Mucosa of gallbladder (tissue), 1 donor: ENCODE results near the gene TMEM151A. TPM values are rescaled to one million over a fixed set of nuclear protein-coding genes. Genes with fewer than 3 reads are reported as not detected.
"Not testable (repeated sequence)": the region's sequence is repeated elsewhere in the genome, so short reads cannot be mapped to it uniquely, and the experiment has no call there.

Source experiments
- DNase-seq: peaks from one replicate; pipeline ENCODE4 v3.0.0-alpha.2; 2020; ENCODE audit warnings: low spot score
- total RNA-seq: library from RNA; stranded (reverse); gene quantifications from one replicate; pipeline ENCODE4 v1.2.1, GENCODE V29; 2021
- donor health status: DM: no; HTN: no; CAD: no.

TMEM151A gene
- total RNA-seq, 1 donor from 2014 or later: 61.6 TPM

DNA sequence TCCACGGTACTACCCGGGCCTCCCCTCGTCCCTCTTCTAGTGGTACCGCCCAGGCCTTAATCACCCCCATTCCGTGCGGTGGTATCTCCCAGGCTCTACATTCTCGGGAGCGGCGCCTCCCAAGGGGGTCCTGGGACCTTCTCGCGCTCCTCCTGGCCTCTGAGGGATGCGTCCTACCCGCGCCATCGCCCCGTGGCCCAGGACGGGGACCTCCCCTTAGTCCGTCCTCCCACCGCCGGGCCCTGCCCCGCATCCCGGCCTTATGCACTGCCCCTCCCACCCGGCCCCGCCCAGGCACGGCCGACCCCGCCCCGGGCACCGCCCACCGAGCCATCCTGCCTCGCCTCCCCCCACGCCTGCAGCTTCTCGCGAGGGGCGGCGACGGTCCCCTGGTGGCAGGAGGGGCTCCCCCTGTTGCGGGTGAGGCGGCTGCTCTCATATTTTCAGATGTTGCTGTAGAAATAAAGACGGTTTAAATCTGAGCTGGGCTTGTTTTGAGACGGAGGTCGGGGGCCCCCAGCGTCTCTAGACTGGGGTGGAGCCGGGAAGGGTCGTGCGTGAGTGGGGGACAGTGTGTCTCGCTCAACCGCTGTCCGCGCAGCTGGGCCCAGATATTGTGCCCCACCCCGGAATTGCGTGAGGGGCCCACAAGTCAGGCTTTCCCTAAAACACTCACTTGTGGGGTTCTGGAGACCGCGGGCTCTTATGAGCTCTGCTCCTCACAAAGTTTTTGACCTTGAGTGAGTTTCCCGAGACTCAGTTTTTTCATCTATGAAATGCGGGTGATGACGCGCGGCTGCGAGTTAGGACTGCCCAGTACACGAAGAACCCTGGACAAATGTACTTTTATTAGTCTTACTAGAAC is 24.1 kb upstream of the TMEM151A start:
- peak; percentile 88 for DNase-seq

DNA sequence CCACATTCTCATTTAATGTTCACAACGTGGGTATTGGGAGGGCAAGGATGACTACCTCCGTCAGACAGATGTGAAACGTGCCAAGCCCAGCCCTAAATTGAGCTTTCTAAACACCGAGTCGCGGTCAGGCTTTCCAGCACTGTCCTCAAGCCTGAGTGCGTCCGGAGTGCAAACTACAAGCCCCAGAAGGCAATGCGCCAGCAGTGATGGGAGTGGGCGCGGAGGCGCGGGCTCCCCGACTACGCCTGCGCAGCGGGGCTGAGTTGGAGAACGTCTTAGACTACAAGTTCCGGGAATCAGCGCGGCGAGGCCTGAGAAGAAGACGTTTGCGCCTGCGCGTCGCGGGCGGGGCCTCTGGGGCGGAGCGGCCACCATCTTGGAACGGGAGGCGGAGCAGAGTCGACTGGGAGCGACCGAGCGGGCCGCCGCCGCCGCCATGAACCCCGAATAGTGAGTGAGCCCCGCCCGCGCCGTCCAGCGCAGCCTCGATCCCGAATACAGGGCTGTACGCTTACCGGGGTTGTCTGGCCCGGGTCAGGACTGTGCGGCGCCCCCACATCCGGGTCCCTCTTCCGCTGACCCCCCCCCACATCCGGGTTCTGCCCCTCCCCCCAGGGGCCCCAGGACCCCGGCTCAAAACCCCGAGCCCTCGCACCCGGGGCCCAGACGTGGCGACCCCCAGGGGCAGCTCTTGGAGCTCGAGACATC is 23.3 kb upstream of the TMEM151A start, which contains the start of gene RAB1B:
TSS of gene RAB1B (plus strand) at position 396 of the 708 bp plus-strand sequence. CDS start at position 437, 41 bp downstream.
- DNase-seq: peak; percentile 100

DNA sequence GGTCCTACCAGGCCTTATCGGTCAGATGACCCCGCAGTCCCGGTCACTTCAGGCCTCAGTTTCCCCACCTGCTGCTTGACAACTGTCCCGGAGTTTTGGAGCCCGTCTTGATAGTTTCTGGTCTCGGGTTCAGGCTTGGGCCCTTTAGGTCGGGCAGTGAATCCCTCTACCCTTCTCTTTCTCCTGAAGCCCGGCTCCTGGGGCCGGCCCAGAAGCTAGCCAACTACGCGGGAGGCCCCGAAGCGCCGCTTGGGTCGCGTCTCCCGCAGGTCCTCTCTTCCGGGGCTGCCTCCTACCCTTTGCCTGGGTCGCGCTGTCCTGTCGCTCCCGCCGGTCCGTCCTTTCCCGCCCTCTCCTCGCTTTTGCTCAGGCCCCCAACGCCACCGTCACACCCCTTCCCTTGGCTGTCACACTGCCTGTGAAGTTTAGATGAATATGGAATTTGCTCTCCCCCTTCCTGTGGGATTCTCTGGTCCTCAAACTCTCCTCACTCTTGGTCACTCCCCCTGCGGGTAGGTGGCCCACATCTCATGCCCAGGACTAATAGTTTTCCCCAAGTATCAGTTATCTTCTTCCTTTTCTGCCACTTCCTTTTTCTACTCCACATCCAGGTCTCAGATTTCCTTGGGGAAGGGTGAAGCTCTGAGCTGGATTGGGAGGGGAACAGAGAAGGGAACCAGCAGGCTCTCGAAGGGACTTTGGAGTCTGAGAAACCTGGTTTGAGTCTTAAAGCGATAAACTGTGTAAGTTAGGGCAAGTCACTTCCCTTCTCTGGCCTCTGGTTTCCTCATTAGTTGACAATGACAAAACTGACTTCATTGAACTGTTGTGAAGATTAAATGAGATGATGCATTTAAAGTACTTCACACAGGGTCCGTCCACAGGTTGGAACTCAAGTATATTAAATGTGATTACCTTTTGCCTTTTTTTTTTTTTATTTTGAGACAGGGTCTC is 22.5 kb upstream of the TMEM151A start:
- no peak for DNase-seq

DNA sequence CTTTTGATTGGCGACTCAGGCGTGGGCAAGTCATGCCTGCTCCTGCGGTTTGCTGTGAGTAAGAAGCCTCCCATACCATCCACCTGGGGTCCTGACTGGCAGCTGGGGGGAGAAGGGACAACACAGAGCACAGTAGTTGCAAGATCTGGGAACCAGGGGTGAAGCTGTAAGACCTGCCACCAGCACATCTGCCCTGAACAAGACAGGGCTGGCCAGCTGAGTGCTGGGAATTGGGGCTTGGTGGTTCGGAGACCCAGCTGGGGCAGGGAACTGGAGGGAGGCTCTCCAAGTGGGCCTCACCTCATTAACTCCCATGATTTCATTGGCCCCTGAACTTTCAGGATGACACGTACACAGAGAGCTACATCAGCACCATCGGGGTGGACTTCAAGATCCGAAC is 19.9 kb upstream of the TMEM151A start:
- DNase-seq: no peak

DNA sequence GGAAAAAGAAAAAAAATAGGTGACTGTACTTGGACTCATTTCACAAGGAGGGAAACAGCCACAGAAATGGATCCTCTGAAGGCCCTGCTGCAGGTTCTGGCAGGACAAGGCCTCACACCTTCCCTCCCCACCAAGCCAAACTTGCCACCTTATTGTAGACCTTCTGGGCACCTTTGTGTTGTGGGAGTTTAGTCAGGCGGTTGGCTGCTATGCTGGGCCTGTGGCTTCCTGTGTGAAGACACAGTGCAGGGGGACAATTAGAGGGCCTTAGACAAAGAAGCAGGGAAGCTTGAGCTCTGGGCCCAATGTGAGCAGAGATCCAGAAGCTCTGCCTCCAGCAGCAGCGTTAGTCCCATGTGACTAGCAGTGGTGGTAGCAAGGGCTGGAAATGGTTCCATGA is 19.1 kb upstream of the TMEM151A start:
- no peak for DNase-seq

DNA sequence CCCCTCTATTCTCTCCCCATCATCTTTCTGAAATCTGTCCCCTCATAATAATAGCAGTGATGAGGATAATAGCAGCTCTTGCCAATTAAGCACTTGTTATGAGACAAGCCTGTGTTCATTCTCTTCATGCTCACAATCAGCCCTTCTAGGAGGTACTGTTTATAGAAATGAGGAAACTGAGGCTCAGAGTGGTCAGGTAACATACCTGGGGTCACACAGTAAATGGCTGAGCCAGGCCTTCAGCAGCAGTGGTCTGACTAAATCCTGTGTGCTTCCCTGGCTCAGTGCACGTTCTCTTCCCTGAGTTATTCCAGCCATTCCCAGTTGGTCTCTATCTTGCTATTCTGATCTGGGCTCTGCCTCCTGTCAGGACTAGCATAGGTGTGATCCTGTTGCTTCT is 17.5 kb upstream of the TMEM151A start:
- DNase-seq: no peak

DNA sequence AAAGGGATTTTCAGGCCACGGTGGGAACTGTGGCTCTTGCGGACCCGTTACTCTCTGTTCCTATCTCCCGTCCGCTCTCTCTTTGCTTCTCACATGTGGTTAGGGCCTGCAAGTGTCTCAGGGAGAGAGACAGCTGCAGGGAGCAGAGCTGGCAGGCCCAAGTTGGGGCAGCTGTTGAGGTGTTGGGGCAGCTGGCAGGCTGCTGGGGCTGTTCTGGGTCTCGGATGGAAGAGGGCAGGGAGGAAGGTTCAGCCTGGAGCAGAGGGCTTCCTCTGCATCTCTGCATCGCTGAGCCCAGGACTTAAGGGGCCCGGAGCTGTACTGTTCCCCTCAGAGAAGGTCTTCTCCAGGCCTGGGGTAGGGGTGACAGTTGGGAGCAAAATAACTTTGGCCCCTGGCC is 16.3 kb upstream of the TMEM151A start:
- DNase-seq: no peak

DNA sequence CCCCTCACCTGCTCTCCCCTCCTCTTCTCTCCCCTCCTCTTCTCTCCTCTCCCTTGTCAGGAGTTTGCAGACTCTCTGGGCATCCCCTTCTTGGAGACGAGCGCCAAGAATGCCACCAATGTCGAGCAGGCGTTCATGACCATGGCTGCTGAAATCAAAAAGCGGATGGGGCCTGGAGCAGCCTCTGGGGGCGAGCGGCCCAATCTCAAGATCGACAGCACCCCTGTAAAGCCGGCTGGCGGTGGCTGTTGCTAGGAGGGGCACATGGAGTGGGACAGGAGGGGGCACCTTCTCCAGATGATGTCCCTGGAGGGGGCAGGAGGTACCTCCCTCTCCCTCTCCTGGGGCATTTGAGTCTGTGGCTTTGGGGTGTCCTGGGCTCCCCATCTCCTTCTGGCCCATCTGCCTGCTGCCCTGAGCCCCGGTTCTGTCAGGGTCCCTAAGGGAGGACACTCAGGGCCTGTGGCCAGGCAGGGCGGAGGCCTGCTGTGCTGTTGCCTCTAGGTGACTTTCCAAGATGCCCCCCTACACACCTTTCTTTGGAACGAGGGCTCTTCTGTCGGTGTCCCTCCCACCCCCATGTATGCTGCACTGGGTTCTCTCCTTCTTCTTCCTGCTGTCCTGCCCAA is 15.6 kb upstream of the TMEM151A start:
- no peak for DNase-seq

DNA sequence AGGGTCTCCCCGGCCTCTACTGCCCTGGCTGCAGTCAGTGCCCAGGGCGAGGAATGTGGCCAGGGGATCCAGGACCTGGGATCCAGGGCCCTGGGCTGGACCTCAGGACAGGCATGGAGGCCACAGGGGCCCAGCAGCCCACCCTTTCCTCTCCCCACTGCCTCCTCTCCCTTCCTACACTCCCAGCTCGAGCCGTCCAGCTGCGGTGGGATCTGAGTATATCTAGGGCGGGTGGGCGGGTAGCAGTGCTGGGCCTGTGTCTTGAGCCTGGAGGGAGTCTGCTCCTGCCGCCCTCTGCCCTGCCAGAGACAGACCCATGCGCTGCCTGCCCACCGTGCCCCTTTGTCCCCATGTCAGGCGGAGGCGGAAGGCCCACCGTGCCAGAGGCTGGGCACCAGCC is 15.1 kb upstream of the TMEM151A start:
- not testable (repeated sequence) for DNase-seq

DNA sequence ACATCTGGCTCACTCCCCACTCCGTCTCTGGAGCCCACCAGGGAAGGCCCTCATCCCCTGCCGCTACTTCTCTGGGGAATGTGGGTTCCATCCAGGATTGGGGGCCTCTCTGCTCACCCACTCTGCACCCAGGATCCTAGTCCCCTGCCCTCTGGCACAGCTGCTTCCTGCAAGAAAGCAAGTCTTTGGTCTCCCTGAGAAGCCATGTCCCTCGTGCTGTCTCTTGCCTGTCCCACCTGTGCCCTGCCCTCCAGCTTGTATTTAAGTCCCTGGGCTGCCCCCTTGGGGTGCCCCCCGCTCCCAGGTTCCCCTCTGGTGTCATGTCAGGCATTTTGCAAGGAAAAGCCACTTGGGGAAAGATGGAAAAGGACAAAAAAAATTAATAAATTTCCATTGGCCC is 14.6 kb upstream of the TMEM151A start:
- not testable (repeated sequence) for DNase-seq

DNA sequence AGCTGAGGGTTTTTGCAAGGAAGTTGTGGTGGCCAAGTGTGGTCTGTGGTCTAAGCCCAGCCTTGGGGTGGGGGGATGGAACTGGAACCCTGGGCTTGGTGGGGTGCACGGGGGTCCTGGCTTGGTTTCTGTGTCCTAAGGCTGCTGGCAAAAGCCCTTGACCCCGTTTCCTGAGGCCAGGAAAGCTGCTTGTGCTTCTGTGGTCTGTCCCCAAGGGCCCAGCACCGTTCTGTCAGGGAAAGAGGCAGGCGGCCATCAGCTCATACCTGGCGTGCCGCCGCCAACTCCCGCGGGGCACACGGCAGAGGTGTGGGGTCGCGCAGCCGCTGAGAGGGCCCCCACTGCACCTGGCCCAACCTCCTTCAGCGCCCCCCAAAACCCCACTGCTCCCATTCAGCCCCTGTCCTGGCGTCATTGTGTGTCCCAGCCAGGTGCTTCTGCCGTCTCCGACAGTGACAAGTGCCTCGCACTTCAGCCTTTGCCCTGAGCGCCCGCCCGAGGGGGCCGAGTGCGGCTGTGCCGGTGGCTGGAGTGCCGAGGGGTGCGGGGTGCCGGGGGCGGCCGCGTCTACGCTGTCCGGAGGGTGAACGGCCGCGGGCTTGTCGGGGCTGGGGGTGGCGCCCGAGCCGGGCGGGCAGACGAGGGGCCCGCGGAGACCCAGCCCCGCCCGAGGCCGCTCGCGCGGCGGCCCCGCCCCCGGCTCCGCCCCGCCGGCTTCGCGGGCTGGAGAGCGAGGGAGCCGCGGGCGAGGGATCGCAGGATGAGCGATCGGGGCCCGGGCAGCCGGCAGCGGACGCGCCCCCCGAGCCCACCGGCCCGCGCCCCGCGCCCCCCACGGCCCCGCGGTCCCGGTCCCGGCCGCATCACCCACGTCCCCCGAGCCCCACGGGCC is 14.0 kb upstream of the TMEM151A start, which contains the start of gene CNIH2:
TSS of gene CNIH2 (plus strand) at position 705 of the 892 bp plus-strand sequence. CDS start 282 bp downstream, outside the sequence.
- DNase-seq: no peak

DNA sequence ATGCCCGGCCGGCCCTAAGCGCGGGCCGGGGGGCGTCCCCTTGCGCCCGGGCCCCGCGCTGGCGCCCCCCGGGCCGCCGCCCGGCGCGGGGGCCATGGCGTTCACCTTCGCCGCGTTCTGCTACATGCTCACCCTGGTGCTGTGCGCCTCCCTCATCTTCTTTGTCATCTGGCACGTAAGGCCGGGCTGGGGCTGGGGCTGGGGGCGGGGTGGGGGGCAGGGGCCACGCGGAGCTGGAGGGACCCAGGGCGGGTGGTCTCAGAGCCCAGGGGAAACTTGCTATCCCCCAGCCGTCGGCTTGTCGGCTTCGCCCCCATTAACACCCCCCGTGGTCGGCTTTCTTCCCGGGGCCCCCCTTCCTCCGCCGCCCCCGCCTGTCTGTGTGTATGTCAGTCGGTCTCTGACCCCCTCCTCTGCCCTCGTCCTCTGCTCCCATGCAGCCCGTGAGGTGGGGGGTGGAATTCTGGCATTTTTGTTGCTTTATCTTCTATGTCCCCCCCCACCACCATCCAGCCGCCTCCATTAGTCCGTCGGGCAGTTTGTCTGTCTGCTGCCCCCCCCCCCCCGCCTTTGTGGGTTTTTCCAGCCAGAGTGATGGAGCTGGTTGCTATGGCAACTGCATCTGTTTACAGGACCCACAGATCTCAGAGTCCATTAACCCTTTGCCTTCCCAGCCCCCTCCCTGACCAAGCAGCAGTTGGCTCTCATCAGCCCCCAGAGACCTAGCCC is 13.2 kb upstream of the TMEM151A start:
- DNase-seq: no peak

DNA sequence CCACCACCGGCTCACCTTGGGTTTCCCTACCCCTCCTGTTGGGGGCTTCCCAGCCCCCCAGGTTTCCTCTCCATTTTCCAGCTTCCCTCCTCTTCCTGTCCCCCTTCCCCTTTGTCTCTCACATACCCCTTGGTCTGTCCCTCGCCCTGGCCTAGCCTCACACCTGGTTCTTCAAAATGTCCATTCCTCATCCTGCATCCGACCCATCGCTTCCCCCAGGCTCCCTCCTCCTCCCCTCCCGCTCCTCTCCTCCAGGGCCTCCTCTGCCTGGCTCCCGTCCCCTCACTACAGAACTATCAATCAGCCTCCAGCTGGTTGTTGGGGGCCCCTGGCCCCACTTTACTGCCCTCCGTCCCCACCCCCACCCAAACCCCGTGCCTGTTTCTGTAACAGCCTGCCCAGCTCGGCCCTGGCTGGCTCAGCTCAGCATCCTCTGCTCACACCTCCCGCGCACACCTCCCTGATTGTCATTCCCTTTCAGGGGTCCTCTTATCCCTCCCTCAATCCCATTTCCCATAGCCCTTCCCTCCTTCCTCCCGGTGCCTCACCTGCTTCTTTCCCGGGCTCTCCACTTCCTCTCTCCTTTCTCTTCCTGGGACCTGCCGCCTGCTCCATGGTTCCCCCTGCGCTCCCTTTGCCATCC is 12.5 kb upstream of the TMEM151A start:
- no peak for DNase-seq

DNA sequence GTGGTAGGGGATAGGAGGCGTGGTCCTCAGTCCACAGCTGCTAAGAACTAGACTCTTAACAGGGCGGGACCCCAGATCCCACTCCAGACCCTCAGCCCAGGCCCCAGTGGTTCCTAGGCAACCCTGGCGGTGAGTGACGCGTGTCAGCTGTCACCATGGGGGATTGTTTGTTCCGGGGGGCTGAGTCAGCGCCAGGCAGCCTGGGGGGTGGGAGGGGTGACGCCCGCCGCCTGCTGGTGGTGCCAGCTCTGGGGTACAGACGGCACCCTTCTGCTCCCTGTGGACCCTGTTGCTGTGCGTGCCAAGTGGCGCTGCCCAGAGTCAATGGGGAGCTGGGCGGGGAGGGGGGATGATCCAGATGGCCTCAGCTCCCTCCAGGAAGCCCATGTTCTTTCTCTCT is 11.3 kb upstream of the TMEM151A start:
- DNase-seq: no peak

DNA sequence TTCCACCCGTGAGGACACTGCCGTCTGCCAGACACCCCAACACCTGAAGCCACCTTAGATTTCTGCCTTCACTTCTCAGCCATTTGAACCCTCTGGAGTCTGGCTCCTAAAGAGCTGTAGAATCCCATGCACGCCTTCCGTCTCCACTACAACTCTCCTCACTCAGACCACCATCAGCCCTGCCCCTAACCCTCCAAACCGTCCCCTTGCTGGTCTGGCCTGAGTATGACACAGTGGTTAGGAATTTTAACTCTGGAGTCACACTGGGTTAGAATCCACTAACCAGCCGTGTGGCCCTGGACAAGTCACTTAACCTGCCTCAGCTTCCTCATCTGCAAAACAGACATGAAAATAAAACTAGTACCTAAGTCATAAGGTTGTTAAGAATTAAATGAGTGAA is 10.7 kb upstream of the TMEM151A start:
- DNase-seq: no peak

DNA sequence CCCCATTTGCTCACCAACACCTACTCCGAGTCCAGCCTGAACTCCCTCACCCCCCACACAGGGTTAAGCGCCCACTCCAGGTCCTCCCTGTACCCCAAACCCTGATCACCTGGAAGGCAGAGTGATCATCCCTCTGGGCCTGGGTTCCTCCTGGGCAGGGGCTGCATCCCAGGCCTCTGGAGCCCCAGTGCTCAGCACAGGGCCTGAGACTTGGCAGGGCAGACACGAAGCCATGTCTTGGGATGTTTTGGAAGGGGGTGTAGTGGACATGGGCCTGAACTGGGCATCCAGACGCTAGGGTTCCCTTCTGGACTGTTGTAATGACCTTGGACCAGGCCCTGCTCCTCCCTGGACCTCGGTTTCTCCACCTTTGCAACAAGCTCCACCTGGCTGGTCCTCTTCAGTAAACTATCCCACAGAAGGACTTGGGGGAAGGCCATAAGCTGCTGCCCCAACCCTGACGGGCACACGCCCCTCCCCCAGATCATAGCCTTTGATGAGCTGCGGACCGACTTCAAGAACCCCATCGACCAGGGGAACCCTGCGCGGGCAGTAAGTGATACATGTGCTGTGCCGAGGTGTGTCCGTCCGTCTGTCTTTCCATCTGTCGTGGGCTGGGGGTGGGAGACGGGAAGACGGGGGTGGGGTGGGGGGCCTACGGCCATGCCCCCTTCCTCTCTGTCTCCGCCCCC is 9.8 kb upstream of the TMEM151A start:
- DNase-seq: no peak

DNA sequence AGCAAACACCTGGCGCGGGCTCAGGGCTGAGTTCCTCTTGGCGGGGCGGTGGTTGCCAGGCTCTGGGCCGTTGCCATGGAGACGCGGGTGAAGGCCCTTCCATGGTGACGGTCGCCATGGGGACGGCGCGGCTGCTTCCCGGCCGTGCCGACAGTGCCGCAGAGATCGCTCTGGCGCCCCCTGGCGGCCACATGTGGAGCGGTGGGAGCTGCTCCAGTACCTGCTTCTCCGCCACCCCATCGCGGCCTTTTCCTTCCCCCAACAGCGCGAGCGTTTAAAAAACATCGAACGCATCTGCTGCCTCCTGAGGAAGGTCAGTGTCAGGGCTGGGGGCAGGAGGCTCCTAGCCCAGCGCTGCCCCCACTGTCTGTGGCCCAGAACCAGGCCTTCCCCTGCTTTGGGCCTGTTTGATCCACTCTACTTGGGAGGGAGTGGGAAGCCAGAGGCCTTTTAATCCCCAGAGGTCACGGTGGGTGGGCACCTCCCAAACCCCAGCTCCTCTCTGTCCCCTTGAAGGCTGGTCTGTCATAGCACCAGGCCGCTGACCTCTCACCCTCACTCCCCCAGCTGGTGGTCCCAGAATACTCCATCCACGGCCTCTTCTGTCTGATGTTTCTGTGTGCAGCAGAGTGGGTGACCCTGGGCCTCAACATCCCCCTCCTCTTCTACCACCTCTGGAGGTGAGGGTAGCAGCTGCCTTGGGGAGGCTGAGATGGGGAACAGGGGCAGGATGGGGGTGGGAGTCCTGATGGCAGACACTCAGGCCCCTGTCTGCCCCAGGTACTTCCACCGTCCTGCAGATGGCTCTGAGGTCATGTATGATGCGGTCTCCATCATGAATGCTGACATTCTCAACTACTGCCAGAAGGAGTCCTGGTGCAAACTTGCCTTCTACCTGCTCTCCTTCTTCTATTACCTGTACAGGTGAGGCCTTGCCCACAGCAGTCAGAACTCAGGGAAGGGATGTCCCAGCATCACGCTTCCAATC is 8.9 kb upstream of the TMEM151A start:
- DNase-seq: peak; percentile 98
